Measurements from ENCODE around the gene NET1.

The NET1 gene

DNA sequence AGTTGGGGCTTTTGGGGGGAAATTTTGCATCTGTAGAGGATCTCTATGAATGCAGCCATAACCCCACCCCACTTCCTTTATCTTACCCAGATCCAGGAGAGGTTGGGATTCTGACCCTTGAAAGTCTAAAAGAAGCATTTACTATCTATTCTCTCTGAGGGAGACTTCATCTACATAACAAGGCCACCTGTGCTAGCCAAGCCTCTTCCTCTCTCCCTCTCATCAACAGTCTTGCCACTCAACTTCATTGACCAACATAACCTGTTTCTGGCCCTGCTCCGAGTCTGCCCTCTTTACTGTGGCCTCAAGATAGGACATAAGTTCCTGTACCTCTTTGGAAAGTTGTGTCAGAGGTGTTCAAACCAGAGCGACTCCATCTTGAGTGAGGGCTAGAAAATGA, 27.1 kb upstream of the NET1 start:
- Histone ChIP-seq H3K4me1 (ENCODE audit: low read depth, poor library complexity, severe bottlenecking) (no peaks in the 10 kb centered on the region), H4K20me1 (ENCODE audit: insufficient read depth) (no peaks in the 10 kb centered on the region), H2AFZ (ENCODE audit: low read depth) (no peak overlapping the region), H3K27me3 (ENCODE audit: insufficient read depth, low read depth) (no peaks in the 10 kb centered on the region), H3K9ac (no peak overlapping the region), H3K4me3 (IDR thresholded peaks at IDR 0.05; ENCODE audit: insufficient read depth, low read depth, low read length) (no peak overlapping the region), H3K27ac (no peak overlapping the region), H3K36me3 (ENCODE audit: insufficient read depth) (no peaks in the 10 kb centered on the region), H3K79me2 (ENCODE audit: insufficient read depth, low read depth) (no peaks in the 10 kb centered on the region), H3K4me2 (no peak overlapping the region)
- no peak for TF ChIP-seq CTCF (conservative IDR thresholded peaks at IDR 0.05; ENCODE audit: low read depth, low read length)

DNA sequence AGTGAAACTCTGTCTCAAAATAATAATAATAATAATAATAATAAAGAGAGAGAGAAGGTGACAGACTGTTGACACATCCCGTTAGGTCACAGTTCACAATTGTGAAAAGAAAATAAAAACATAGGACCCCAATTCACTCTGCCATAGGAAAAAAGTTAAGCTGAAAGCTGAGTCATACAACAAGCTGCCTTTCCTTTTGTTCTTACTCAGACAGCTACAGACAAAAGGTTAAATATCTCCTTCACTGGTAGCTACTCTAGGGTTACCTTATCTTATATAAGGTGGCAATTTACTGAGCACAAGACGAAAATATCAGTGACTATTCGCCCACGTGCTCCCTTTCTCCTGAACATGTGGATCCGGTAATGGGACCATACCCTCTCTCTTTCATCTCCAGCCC, 25.2 kb upstream of the NET1 start:
- Histone ChIP-seq H3K4me3 (IDR thresholded peaks at IDR 0.05; ENCODE audit: insufficient read depth, low read depth, low read length) (no peak overlapping the region), H2AFZ (ENCODE audit: low read depth) (no peak overlapping the region), H3K4me1 (ENCODE audit: low read depth, poor library complexity, severe bottlenecking) (no peaks in the 10 kb centered on the region), H3K36me3 (ENCODE audit: insufficient read depth) (no peaks in the 10 kb centered on the region), H3K27me3 (ENCODE audit: insufficient read depth, low read depth) (no peaks in the 10 kb centered on the region), H4K20me1 (ENCODE audit: insufficient read depth) (no peaks in the 10 kb centered on the region), H3K79me2 (ENCODE audit: insufficient read depth, low read depth) (no peaks in the 10 kb centered on the region), H3K4me2 (no peak overlapping the region), H3K9ac (no peak overlapping the region), H3K27ac (no peak overlapping the region)
- TF ChIP-seq CTCF (conservative IDR thresholded peaks at IDR 0.05; ENCODE audit: low read depth, low read length) = no peak

- Histone ChIP-seq H3K9ac (no peak overlapping the region), H3K79me2 (ENCODE audit: insufficient read depth, low read depth) (no peaks in the 10 kb centered on the region), H3K27me3 (ENCODE audit: insufficient read depth, low read depth) (no peaks in the 10 kb centered on the region), H2AFZ (ENCODE audit: low read depth) (no peak overlapping the region), H4K20me1 (ENCODE audit: insufficient read depth) (no peaks in the 10 kb centered on the region), H3K27ac (no peak overlapping the region), H3K4me3 (IDR thresholded peaks at IDR 0.05; ENCODE audit: insufficient read depth, low read depth, low read length) (no peak overlapping the region), H3K4me1 (ENCODE audit: low read depth, poor library complexity, severe bottlenecking) (no peaks in the 10 kb centered on the region), H3K4me2 (no peak overlapping the region), H3K36me3 (ENCODE audit: insufficient read depth) (no peaks in the 10 kb centered on the region)
- no peak for TF ChIP-seq CTCF (conservative IDR thresholded peaks at IDR 0.05; ENCODE audit: low read depth, low read length)
Observed at GRCh38 chr10:5390607-5391205, 21.7 kb upstream of the NET1 start.

- Histone ChIP-seq H3K4me3 (IDR thresholded peaks at IDR 0.05; ENCODE audit: insufficient read depth, low read depth, low read length) (no peak overlapping the region), H3K27me3 (ENCODE audit: insufficient read depth, low read depth) (no peaks in the 10 kb centered on the region), H3K79me2 (ENCODE audit: insufficient read depth, low read depth) (no peaks in the 10 kb centered on the region), H3K27ac (no peak overlapping the region), H3K4me1 (ENCODE audit: low read depth, poor library complexity, severe bottlenecking) (no peaks in the 10 kb centered on the region), H4K20me1 (ENCODE audit: insufficient read depth) (no peaks in the 10 kb centered on the region), H3K4me2 (no peak overlapping the region), H2AFZ (ENCODE audit: low read depth) (no peak overlapping the region), H3K9ac (no peak overlapping the region), H3K36me3 (ENCODE audit: insufficient read depth) (no peaks in the 10 kb centered on the region)
- no peak for TF ChIP-seq CTCF (conservative IDR thresholded peaks at IDR 0.05; ENCODE audit: low read depth, low read length)
Observed at GRCh38 chr10:5391790-5392189, 20.6 kb upstream of the NET1 start.

Data from KMS-11 (cell line).